GM06990 (cell line): Measurements from ENCODE around the gene RGS10.

Experiments used
- DNase-seq: peaks from one replicate; pipeline ENCODE4 v3.0.0-alpha.2; 2011; ENCODE audit not compliant: insufficient read length; ENCODE audit errors: extremely low read depth
- H3K27me3 ChIP-seq: replicated peaks from 2 replicates; pipeline ENCODE4 v1.6.0; 2011; ENCODE audit warnings: low read length; ENCODE audit not compliant: control insufficient read depth, insufficient read depth
- H3K36me3 ChIP-seq: 2 replicates; pipeline ENCODE4 v1.5.1; 2011; ENCODE audit warnings: low read length; ENCODE audit not compliant: control insufficient read depth, insufficient read depth
- H3K4me3 ChIP-seq: replicated peaks from 2 replicates; pipeline ENCODE4 v1.5.1; 2011; ENCODE audit warnings: low read depth, mild to moderate bottlenecking, control low read depth, low read length
- TF ChIP-seq, protein P1 (sequence below): IDR thresholded peaks from 2 replicates; pipeline ENCODE4 v1.5.1; 2011; ENCODE audit warnings: low read length, control low read depth, mild to moderate bottlenecking, inconsistent platforms; ENCODE audit not compliant: insufficient read depth, poor library complexity, severe bottlenecking

RGS10 gene

DNA sequence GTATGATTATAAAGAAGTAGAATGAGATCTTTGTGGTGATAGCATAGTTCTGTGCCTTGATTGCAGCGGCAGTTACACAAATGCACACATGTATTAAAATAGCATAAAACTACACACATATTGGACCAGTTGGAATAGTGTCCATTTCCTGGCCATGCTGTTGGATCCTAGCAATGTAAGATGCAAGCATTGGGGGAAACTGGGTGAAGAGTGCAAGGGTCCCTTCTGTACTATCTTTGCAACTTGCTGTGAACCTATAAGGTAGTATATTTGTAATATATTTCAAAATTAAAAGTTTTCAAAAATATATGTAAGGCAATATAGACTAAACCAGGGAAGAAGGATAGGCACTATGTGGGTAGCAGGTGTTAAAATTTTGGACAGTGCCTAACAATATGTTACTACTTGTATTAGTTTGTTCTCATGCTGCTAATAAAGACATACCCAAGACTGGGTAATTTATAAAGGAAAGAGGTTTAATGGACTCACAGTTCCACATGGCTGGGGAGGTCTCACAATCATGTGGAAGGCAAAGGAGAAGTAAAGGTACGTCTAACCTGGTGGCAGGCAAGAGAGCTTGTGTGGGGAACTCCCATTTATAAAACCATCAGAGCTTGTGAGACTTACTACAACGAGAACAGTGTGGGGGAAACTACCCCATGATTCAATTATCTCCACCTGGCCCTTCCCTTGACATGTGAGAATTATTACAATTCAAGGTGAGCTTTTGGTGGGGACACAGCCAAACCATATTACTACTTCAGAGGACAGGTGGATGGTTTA lies 71.4 kb downstream of the RGS10 start:
- Histone ChIP-seq H3K27me3 (no peaks in the 10 kb centered on the region), H3K4me3 (no peak overlapping the region), H3K36me3 (no peaks in the 10 kb centered on the region)
- TF ChIP-seq, protein P1, sequence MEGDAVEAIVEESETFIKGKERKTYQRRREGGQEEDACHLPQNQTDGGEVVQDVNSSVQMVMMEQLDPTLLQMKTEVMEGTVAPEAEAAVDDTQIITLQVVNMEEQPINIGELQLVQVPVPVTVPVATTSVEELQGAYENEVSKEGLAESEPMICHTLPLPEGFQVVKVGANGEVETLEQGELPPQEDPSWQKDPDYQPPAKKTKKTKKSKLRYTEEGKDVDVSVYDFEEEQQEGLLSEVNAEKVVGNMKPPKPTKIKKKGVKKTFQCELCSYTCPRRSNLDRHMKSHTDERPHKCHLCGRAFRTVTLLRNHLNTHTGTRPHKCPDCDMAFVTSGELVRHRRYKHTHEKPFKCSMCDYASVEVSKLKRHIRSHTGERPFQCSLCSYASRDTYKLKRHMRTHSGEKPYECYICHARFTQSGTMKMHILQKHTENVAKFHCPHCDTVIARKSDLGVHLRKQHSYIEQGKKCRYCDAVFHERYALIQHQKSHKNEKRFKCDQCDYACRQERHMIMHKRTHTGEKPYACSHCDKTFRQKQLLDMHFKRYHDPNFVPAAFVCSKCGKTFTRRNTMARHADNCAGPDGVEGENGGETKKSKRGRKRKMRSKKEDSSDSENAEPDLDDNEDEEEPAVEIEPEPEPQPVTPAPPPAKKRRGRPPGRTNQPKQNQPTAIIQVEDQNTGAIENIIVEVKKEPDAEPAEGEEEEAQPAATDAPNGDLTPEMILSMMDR, result no peak
- DNase-seq, result no peak

GRCh38 chr10:119469846-119470245 lies 72.7 kb downstream of the RGS10 start:
- TF ChIP-seq, protein P1, result no peak
- DNase-seq, result no peak
- H3K4me3 ChIP-seq, result no peak overlapping the region
- no peaks in the 10 kb centered on the region for H3K27me3 ChIP-seq
- no peaks in the 10 kb centered on the region for H3K36me3 ChIP-seq

DNA sequence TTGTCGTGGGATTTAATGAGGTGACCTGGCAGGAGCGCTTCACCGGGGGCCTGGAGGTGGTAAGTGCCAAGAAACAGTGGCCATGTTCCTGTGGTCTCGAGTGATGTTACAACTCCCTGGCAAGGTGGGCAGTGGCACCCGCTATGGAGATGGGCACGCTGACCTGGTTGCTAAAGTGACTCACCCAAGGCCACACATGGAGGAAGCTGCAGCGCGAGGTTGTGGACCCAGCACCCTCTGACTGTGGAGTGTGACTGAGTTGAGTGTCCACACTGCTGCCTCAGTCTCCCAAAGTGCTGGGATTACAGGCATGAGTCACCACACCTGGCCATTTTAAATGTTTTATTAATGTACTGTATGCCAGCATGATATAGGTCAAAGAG lies 73.2 kb downstream of the RGS10 start:
- H3K4me3 ChIP-seq, result no peak overlapping the region
- H3K36me3 ChIP-seq, result no peaks in the 10 kb centered on the region
- H3K27me3 ChIP-seq, result no peaks in the 10 kb centered on the region
- DNase-seq, result no peak
- TF ChIP-seq, protein P1, result no peak

DNA sequence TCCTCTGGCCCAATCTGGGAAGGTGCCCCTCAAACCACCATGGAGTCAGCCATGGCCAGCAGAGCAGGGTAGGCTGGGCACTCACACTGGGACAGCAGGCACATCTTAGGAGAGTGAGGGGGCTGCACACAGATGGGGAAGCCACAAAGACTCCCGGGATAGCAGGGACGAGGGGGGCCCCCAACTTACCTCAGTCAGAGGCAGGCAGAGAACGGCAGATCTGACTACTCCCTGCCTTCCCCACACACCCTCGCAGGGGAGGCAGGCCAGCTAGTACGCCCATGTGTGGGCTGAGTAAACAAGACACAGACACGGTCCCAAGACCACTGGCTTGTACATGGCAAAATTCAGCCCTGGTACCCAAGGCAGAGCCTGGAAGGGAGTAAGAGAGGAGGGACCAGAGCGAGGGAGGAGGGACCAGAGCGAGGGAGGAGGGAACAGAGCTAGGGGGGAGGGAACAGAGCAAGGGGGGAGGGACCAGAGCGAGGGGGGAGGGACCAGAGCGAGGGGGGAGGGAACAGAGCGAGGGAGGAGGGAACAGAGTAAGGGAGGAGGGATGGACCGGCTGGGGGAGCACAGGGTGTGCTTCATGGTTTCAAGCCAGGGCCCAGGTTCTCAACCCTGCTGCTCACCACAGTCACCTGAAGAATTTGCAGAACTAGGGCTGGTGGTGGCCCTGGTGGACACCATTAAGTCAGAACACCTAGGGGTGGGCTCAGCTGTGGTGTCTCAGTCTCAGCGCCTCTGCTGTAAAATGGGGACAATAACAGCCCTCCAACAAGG lies 73.8 kb downstream of the RGS10 start:
- Histone ChIP-seq H3K27me3 (no peaks in the 10 kb centered on the region), H3K36me3 (no peaks in the 10 kb centered on the region), H3K4me3 (no peak overlapping the region)
- DNase-seq, result no peak
- TF ChIP-seq, protein P1, result no peak

DNA sequence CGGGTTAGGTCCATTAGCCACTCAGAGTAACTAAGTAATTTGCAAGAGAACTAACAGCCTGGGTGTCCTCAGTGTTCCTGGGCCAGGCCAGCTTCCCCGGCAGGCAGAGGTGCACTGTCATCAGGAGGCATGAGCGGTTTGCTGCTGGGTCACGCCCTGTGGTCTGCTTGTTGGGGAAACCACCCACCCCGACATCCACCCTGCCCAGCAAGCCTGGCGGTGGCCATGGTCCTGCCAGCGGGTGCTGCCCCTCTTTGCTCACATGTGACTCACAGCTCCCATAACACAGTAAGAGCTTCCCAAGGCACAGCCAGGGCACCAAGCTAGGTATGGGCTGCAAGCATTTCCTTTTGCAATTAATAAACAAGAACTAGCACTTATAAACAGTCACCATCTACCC lies 75.9 kb downstream of the RGS10 start:
- TF ChIP-seq, protein P1, result no peak
- Histone ChIP-seq H3K36me3 (no peaks in the 10 kb centered on the region), H3K4me3 (no peak overlapping the region), H3K27me3 (no peaks in the 10 kb centered on the region)
- DNase-seq, result no peak
